Thyroid gland (tissue), 4 donors: ENCODE results near the gene NUP98. TPM values are rescaled to one million over a fixed set of nuclear protein-coding genes. Genes with fewer than 3 reads are reported as not detected.
A peak's percentile ranks its signal among the peaks of the same experiment; 100 is the strongest.

Source experiments
- DNase-seq, 2 donors: peaks; one replicate each; pipeline ENCODE4 v3.0.0-alpha.2; 2019
- H3K27ac ChIP-seq, 3 donors: fragments of 200-600 bp; sonication (generic); 1 replicate in 2 of 3; 2 replicates in 1 of 3; pipeline ENCODE4 v1.5.1; 2016 to 2019; ENCODE audit warnings: mild to moderate bottlenecking in 1 of 3, moderate library complexity in 1 of 3
- H3K27me3 ChIP-seq: fragments of 200-600 bp; sonication (generic); one replicate; pipeline ENCODE4 v1.5.1; 2019
- H3K36me3 ChIP-seq, 2 donors: fragments of 200-600 bp; sonication (generic); one replicate each; pipeline ENCODE4 v1.5.1; 2016 to 2019
- H3K4me1 ChIP-seq, 2 donors: fragments of 200-600 bp; sonication (generic); one replicate each; pipeline ENCODE4 v1.5.1; 2017 to 2019
- H3K4me3 ChIP-seq, 3 donors: fragments of 200-600 bp; sonication (generic); replicated peaks in 1 of 3; 1 replicate in 2 of 3; 2 replicates in 1 of 3; pipeline ENCODE4 v1.5.1; 2016; ENCODE audit warnings: mild to moderate bottlenecking in 1 of 3
- H3K9me3 ChIP-seq: fragments of 200-600 bp; sonication (generic); one replicate; pipeline ENCODE4 v1.5.1; 2017
- CTCF ChIP-seq, 6 experiments: fragments of 200-600 bp in 3 of 6; fragments of 450-650 bp in 3 of 6; sonication (generic) in 3 of 6; IDR thresholded peaks; one replicate each; pipeline ENCODE4 v1.5.1; 2016 to 2019; ENCODE audit warnings: antibody characterized with exemption in 6 of 6, mild to moderate bottlenecking in 2 of 6, inconsistent platforms in 1 of 6, moderate library complexity in 1 of 6
- POLR2A ChIP-seq, 2 donors: fragments of 450-650 bp; IDR thresholded peaks; one replicate each; pipeline ENCODE4 v1.6.1; 2017; ENCODE audit warnings: antibody characterized with exemption in 2 of 2, mild to moderate bottlenecking in 2 of 2, moderate library complexity in 1 of 2
- WGBS, 2 donors: methylation state at CpG; one replicate each; pipeline ENCODE4 v1.1.5; 2017; 5-methylcytosine and 5-hydroxymethylcytosine counted together
- intact Hi-C: fragments of 100-400 bp; cut with DNase I; formaldehyde crosslinking; loops from one replicate; pipeline ENCODE4 v1.15.1; 2023
- total RNA-seq, 4 donors: library from RNA; depleted of rRNA; stranded (reverse); fragments of >200 nt; gene quantifications; one replicate each; pipeline ENCODE4 v1.2.3, GENCODE V29; 2016

NUP98 gene
- total RNA-seq, 4 donors from 2014 or later, result 117 to 188 (median 160) TPM

GRCh38 chr11:3637201-3637600 is 160.2 kb downstream of the NUP98 start:
- TF ChIP-seq POLR2A (IDR thresholded peaks at IDR 0.05) (no peak), CTCF (IDR thresholded peaks at IDR 0.05) (no peak)
- intact Hi-C loops, result no loop called here
- DNase-seq, result no peak
- Histone ChIP-seq H3K9me3 (no peaks in the 10 kb centered on the region), H3K27ac (no peak overlapping the region), H3K4me1 (peaks cover 0 to 2% of the 10 kb centered on the region in 2 donors), H3K4me3 (no peak overlapping the region), H3K36me3 (no peaks in the 10 kb centered on the region), H3K27me3 (no peaks in the 10 kb centered on the region)
- 80 to 82% methylated on average over 10 to 13 of the region's 13 CpGs for WGBS, 2 donors

GRCh38 chr11:3635641-3636375 is 161.5 kb downstream of the NUP98 start:
- Histone ChIP-seq H3K36me3 (no peaks in the 10 kb centered on the region), H3K27me3 (no peaks in the 10 kb centered on the region), H3K27ac (no peak overlapping the region), H3K4me3 (no peak overlapping the region), H3K9me3 (no peaks in the 10 kb centered on the region), H3K4me1 (no peaks in the 10 kb centered on the region)
- intact Hi-C loops, result no loop called here
- no peak for DNase-seq
- 94 to 96% methylated on average over 14 to 15 of the region's 15 CpGs for WGBS, 2 donors
- TF ChIP-seq POLR2A (IDR thresholded peaks at IDR 0.05) (no peak), CTCF (IDR thresholded peaks at IDR 0.05) (no peak)

- Histone ChIP-seq H3K9me3 (no peaks in the 10 kb centered on the region), H3K27ac (no peak overlapping the region), H3K27me3 (no peaks in the 10 kb centered on the region), H3K4me3 (no peak overlapping the region), H3K36me3 (no peaks in the 10 kb centered on the region), H3K4me1 (no peaks in the 10 kb centered on the region)
- WGBS, 2 donors, result 96 to 97% methylated on average over 5 of the region's 5 CpGs
- TF ChIP-seq CTCF (IDR thresholded peaks at IDR 0.05) (no peak), POLR2A (IDR thresholded peaks at IDR 0.05) (no peak)
- DNase-seq, result peak in 1 of 2 donors; percentile 18
- intact Hi-C loops, result no loop called here
Observed at GRCh38 chr11:3632070-3632660, 165.2 kb downstream of the NUP98 start.

GRCh38 chr11:3631331-3631730 is 166.0 kb downstream of the NUP98 start:
- 91 to 94% methylated on average over 4 of the region's 4 CpGs for WGBS, 2 donors
- H3K4me1 ChIP-seq, result no peaks in the 10 kb centered on the region
- no peak overlapping the region for H3K4me3 ChIP-seq
- no peak overlapping the region for H3K27ac ChIP-seq
- no peaks in the 10 kb centered on the region for H3K9me3 ChIP-seq
- no peaks in the 10 kb centered on the region for H3K27me3 ChIP-seq
- TF ChIP-seq POLR2A (IDR thresholded peaks at IDR 0.05) (no peak), CTCF (IDR thresholded peaks at IDR 0.05) (no peak)
- DNase-seq, result no peak
- no peaks in the 10 kb centered on the region for H3K36me3 ChIP-seq
- intact Hi-C loops, result no loop called here

- TF ChIP-seq POLR2A (IDR thresholded peaks at IDR 0.05), result no peak
- TF ChIP-seq CTCF (IDR thresholded peaks at IDR 0.05), result no peak
- Histone ChIP-seq H3K9me3 (no peaks in the 10 kb centered on the region), H3K27me3 (no peaks in the 10 kb centered on the region), H3K4me3 (no peak overlapping the region), H3K36me3 (no peaks in the 10 kb centered on the region), H3K4me1 (no peaks in the 10 kb centered on the region), H3K27ac (no peak overlapping the region)
- DNase-seq, result no peak
- intact Hi-C loops, result no loop called here
- WGBS, 2 donors, result 90 to 100% methylated on average over 1 of the region's 1 CpG
Observed at GRCh38 chr11:3627291-3627690, 170.1 kb downstream of the NUP98 start.
